Measurements from ENCODE around the gene ATP5F1B. TPM values are rescaled to one million over a fixed set of nuclear protein-coding genes. Genes with fewer than 3 reads are reported as not detected.

ATP5F1B gene
- total RNA-seq, 1 experiment from 2014 or later, result 1,272 TPM

Small RNAs within 50 kb of the gene (small RNA-seq; reads per million reads assigned to genes)
- gene RN7SL809P (0 reads per million in 2 experiments), gene RNU6-343P (0 reads per million in 2 experiments), gene SNORD59A (1,213 to 7,778 reads per million in 2 experiments)

Other genes with a start within 250 kb of the ATP5F1B start
- 8.6 and 17.1 TPM in 2 replicates for gene TIMELESS, start 196.6 kb downstream of the ATP5F1B start, total RNA-seq (2014; rRNA removed; shearing (Covaris generic))
- gene MIP, start 191.3 kb downstream of the ATP5F1B start, total RNA-seq (2014; rRNA removed; shearing (Covaris generic)), result not detected in 2 replicates
- gene SPRYD4, start 177.4 kb downstream of the ATP5F1B start, total RNA-seq (2014; rRNA removed; shearing (Covaris generic)), result 1.8 and 2.5 TPM in 2 replicates
- not detected in 2 replicates for gene GLS2, start 157.8 kb downstream of the ATP5F1B start, total RNA-seq (2014; rRNA removed; shearing (Covaris generic))
- gene RBMS2, start 124.2 kb downstream of the ATP5F1B start, total RNA-seq (2014; rRNA removed; shearing (Covaris generic)), result 49.6 and 52.8 TPM in 2 replicates
- gene BAZ2A, start 15.7 kb downstream of the ATP5F1B start, total RNA-seq (2014; rRNA removed; shearing (Covaris generic)), result 30.4 and 32.4 TPM in 2 replicates
- 191 and 222 TPM in 2 replicates for gene PTGES3, start 42.3 kb upstream of the ATP5F1B start, total RNA-seq (2014; rRNA removed; shearing (Covaris generic))
- gene NACA, start 79.3 kb upstream of the ATP5F1B start, total RNA-seq (2014; rRNA removed; shearing (Covaris generic)), result 1,485 and 1,699 TPM in 2 replicates
- 34.1 TPM in 2 replicates for gene PRIM1, start 106.3 kb upstream of the ATP5F1B start, total RNA-seq (2014; rRNA removed; shearing (Covaris generic))
- gene HSD17B6, start 117.3 kb upstream of the ATP5F1B start, total RNA-seq (2014; rRNA removed; shearing (Covaris generic)), result 0.40 and 0.43 TPM in 2 replicates